Activated T-cell treated with anti-CD3 and anti-CD28 coated beads for 4 hours (primary cell): ENCODE measurements around the gene E2F3.
"Not testable (repeated sequence)": the region's sequence is repeated elsewhere in the genome, so short reads cannot be mapped to it uniquely, and the experiment has no call there.

Experiments
- DNase-seq: peaks from one replicate; pipeline ENCODE4 v3.0.0-alpha.2; 2020

E2F3 gene

GRCh38 chr6:20472748-20473147, 71.1 kb downstream of the E2F3 start:
- DNase-seq = no peak

DNA sequence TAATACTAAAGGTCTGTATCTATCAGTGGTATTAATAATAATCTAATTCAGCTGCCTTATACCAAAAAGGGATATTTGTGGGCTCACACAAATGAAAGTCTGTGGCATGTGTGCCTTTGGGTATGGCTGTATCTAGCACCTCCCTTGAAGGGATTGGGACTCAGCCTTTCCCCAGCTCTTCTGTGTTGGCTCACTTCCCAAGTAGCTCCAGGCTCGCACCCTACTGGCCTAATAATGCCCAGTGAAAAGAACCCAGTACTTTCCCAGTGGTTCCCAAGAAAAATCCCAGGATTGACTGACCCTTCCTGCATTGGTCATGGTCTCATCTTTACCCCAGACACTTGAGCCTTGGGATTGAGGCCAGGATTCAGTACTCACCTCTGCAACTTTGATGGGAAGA, 71.8 kb downstream of the E2F3 start:
- no peak for DNase-seq

DNA sequence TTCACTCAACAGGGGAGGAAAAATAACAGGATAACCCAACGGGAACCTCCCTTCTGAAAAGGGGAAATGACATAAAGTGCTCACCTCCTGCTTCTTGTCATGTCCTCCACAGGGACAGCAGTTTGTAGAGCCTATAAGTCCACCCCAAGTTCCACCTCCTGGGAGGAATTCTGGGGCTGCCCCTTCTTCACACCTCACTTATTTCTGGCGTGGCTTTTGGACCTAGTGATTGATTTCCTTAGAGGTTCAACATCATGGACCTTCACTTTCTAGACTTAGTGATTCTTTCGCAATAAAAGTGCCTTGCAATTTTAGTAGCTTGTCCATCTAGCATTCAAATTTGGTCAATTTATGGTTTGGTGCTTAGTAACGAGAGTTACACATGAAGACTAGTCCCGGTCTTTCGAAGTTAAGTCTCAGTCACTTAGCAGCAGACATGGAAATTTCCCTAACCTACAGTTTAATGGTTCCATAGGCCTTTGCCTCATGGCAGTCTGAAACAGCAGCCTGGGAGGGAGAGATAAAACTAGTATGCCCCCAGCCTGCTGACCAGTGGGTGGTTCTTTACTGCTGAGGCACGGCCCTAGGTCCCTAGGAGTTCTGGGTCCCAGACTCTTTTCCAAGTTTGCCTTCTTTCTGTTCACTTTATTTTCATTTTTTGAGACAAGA, 73.3 kb downstream of the E2F3 start:
- no peak for DNase-seq

DNA sequence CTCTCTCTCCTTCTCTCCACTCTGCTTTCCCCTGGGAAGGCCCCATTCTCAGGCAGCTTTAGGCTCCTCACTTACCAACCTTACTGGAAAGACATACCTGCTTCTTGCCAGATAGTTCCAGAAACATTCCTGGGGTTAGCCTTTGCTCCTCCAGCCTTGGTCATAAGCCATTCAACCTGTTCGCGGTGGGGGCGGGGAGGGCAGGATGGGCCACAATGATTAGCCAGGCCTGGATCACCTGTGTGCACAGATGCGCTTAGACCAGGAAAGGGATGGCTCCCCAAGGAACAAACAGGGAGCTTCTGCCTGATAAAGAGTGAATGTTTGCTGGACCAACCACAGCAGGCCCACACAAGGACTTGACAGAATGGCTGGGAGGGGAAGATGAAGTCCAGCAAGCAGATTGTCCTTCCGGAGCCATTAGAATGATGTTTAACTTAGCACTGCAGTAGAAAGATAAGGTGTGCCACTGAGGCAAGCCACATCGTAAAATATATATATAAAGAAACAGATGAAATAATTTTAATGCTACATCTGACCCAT, 74.9 kb downstream of the E2F3 start:
- no peak for DNase-seq

GRCh38 chr6:20477485-20477884, 75.8 kb downstream of the E2F3 start:
- no peak for DNase-seq

- no peak for DNase-seq
Measured at GRCh38 chr6:20479060-20479459, 77.4 kb downstream of the E2F3 start.

- no peak for DNase-seq
Measured at GRCh38 chr6:20479526-20479925, 77.8 kb downstream of the E2F3 start.

DNA sequence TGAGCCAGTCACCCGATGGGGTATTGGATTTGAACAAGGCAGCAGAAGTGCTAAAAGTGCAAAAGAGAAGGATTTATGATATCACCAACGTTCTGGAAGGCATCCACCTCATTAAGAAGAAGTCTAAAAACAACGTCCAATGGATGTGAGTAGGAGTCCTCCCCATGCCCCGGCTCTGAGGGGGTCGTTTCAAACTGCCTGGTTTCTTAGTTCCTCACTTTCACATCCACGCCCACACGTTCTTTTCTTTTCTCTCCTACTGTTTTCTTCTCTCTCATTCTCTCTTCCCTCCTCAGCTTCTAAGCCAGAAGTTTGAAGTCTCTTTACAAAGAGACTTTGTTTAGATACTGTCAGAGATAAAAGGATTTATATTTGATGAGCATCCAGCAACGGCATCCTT, 79.6 kb downstream of the E2F3 start:
- DNase-seq = no peak

GRCh38 chr6:20483887-20484497, 82.3 kb downstream of the E2F3 start:
- DNase-seq = no peak

GRCh38 chr6:20486641-20487040, 85.0 kb downstream of the E2F3 start:
- no peak for DNase-seq

- no peak for DNase-seq
Measured at GRCh38 chr6:20487669-20488375, 86.1 kb downstream of the E2F3 start.

DNA sequence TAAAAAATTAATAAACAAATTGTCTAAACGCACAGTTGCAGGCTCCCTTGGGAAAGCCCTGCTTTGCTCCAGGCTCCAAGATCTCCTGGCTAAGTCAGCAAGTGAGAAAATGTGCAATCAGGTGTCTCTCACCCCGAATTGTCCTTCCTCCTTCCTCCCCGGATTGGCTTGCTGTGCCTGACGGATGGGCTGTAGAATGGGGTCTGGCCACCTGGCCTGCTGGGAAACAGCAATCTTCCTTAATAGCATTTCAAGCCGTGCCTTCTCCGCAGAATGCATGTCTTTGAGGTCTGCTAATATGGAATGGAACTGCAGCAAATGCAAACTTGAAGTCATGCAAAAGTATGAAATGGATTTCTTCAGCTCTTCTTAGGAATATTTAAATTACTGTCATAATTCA, 88.9 kb downstream of the E2F3 start:
- no peak for DNase-seq

DNA sequence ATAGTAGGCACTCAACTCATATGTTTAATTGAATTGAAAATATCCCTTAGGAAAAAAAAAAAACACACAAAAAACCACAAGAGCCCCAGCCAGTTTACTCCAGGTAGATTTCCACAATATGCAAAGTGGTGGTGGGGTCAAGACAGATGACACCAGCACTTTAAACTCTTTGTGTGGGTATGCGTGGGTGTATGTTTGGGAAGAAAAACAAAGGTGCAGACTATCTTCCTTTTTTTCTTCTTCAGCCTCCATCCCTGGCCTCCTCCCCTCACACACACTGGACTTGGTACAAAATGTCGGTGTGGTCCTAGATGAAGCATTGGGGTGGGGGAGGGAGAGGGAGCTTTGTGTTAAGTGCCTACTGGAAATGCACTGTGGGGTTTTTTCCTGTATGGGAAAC, 90.4 kb downstream of the E2F3 start:
- DNase-seq = no peak

GRCh38 chr6:20497216-20498040, 95.7 kb downstream of the E2F3 start:
- DNase-seq = no peak

DNA sequence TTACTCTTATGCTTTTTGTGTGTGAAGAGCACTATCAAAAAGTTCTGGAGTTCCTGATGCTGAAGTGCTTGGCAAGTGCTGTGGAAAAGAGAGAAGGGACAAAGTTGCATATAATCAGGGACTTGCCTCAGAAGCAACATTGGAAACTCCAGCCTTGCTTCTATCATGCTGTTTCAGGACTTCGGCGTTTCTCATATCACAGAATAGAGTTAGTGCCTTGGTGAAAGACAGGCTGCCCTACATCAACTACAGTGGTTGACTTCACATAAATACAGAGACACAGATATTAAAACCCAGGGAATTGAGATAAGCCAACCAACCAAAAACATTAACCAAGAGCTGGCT, 96.3 kb downstream of the E2F3 start:
- no peak for DNase-seq

- DNase-seq = no peak
Measured at GRCh38 chr6:20509212-20509611, 107.5 kb downstream of the E2F3 start.

- no peak for DNase-seq
Measured at GRCh38 chr6:20511852-20512251, 110.2 kb downstream of the E2F3 start.

DNA sequence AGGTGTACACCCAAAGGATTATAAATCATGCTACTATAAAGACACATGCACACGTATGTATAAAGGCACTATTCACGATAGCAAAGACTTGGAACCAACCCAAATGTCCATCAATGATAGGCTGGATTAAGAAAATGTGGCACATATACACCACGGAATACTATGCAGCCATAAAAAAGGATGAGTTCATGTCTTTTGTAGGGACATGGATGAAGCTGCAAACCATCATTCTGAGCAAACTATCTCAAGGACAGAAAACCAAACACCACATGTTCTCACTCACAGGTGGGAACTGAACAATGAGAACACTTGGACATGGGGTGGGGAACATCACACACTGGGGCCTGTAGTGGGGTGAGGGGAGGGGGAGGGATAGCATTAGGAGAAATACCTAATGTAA, 123.5 kb downstream of the E2F3 start:
- DNase-seq = not testable (repeated sequence)

DNA sequence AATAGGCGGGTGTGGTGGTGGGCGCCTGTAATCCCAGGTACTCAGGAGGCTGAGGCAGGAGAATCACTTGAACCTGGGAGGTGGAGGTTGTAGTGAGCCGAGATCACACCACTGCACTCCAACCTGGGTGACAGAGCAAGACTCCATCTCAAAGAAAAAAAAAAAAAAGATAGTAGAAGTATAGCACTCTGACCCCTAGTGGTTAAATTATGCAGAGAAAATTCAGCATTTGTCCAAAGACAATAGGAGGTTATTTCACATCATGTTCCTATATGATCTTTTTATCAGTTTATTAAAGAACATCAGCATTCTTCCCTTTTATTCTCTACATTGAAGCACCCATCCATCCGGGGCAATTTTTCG, 127.4 kb downstream of the E2F3 start:
- DNase-seq = not testable (repeated sequence)

GRCh38 chr6:20532881-20533280, 131.2 kb downstream of the E2F3 start:
- DNase-seq = no peak

- DNase-seq = no peak
Measured at GRCh38 chr6:20533746-20534294, 132.1 kb downstream of the E2F3 start.

- peak; percentile 85 for DNase-seq
Measured at GRCh38 chr6:20534295-20535262, 132.9 kb downstream of the E2F3 start, which contains the start of gene CDKAL1. CDKAL1 (plus strand) TSS chr6:20534457; CDS start chr6:20546351, 11,894 bp downstream.
